A549 (cell line): ENCODE data around the gene SDC3. TPM values are rescaled to one million over a fixed set of nuclear protein-coding genes. Genes with fewer than 3 reads are reported as not detected.

Experiments used
- ATAC-seq, 2 experiments: fragments of 200-7000 bp in 1 of 2; fragments of >200 bp in 1 of 2; cut with Nextera tagmentation in 1 of 2; cut with Tn5 transposase in 1 of 2; 3 replicates each; pipeline versions ENCODE4 v1.8.0 to v1.9.1; 2018 to 2020; ENCODE audit warnings: mild to moderate bottlenecking in 1 of 2, moderate library complexity in 1 of 2
- CTCF ChIA-PET: fragments of 300-600 bp; sonication (Branson Sonifier 250); formaldehyde crosslinking; extraction: SDS; loops from one replicate; lab custom pipeline; 2021; ENCODE audit warnings: antibody characterized with exemption, inconsistent platforms; lab: Yijun Ruan, JAX
- POLR2A ChIA-PET: fragments of 350-600 bp; formaldehyde crosslinking; extraction: SDS; loops from one replicate; lab custom pipeline; 2021; ENCODE audit warnings: antibody characterized with exemption, inconsistent platforms; lab: Yijun Ruan, JAX
- DNase-seq, 2 experiments: peaks; one replicate each; pipeline versions ENCODE4 v3.0.0 to v3.0.0-alpha.2; 2011 to 2016; ENCODE audit warnings: low read depth in 1 of 2, low spot score in 1 of 2
- FAIRE-seq: peaks from 2 replicates; lab custom pipeline; 2011; peaks lifted over from hg19 to GRCh38; lab: Jason Lieb, UNC
- H3K27ac ChIP-seq, 2 experiments: fragments of >200 bp; sonication (Bioruptor Twin); formaldehyde crosslinking; 3 replicates each; pipeline ENCODE4 v1.5.1; 2016 to 2017
- H3K4me1 ChIP-seq: fragments of >200 bp; sonication (Bioruptor Twin); formaldehyde crosslinking; 3 replicates; pipeline ENCODE4 v1.6.1; 2016
- H3K4me2 ChIP-seq: fragments of >200 bp; sonication (Bioruptor Twin); formaldehyde crosslinking; 3 replicates; pipeline ENCODE4 v1.6.1; 2016
- H3K4me3 ChIP-seq: fragments of >200 bp; sonication (Bioruptor Twin); formaldehyde crosslinking; 3 replicates; pipeline ENCODE4 v1.5.1; 2016
- H3K9me3 ChIP-seq: fragments of >200 bp; sonication (Bioruptor Twin); formaldehyde crosslinking; 3 replicates; pipeline ENCODE4 v1.6.1; 2016
- CHD4 ChIP-seq: fragments of 200-600 bp; sonication (generic); IDR thresholded peaks from 2 replicates; pipeline ENCODE4 v1.6.1; 2016; ENCODE audit warnings: antibody characterized with exemption, mild to moderate bottlenecking, borderline replicate concordance
- CTCF ChIP-seq: fragments of >200 bp; sonication (Bioruptor Twin); formaldehyde crosslinking; IDR thresholded peaks from 3 replicates; pipeline ENCODE4 v1.5.1; 2016
- EP300 ChIP-seq, 2 experiments: fragments of >200 bp; sonication (Bioruptor Twin); formaldehyde crosslinking; IDR thresholded peaks; 2 replicates in 1 of 2; 3 replicates in 1 of 2; pipeline ENCODE4 v1.6.1; 2016 to 2017
- FOSL2 ChIP-seq, 2 experiments: fragments of 450-650 bp in 1 of 2; fragments of >200 bp in 1 of 2; sonication (Bioruptor Twin) in 1 of 2; formaldehyde crosslinking; IDR thresholded peaks; 2 replicates each; pipeline versions ENCODE4 v1.5.0 to v1.6.1; 2016 to 2020; ENCODE audit warnings: mild to moderate bottlenecking in 1 of 2, moderate library complexity in 1 of 2
- HMGXB4 ChIP-seq: fragments of 250-450 bp; sonication (Bioruptor Pico); IDR thresholded peaks from 2 replicates; pipeline ENCODE4 v1.5.0; 2021; ENCODE audit warnings: mild to moderate bottlenecking, moderate library complexity, borderline replicate concordance
- HOXA7 ChIP-seq: fragments of 250-450 bp; sonication (Bioruptor Pico); IDR thresholded peaks from 2 replicates; pipeline ENCODE4 v1.5.0; 2020; ENCODE audit warnings: mild to moderate bottlenecking, moderate library complexity
- HOXB13 ChIP-seq: fragments of 250-450 bp; sonication (Bioruptor Pico); IDR thresholded peaks from 2 replicates; pipeline ENCODE4 v1.5.0; 2020; ENCODE audit warnings: low read depth, mild to moderate bottlenecking, moderate library complexity
- JUN ChIP-seq, 2 experiments: fragments of >200 bp; sonication (Bioruptor Twin); formaldehyde crosslinking; IDR thresholded peaks; 2 replicates in 1 of 2; 3 replicates in 1 of 2; pipeline ENCODE4 v1.6.1; 2016 to 2017
- MAZ ChIP-seq: fragments of 150-350 bp; IDR thresholded peaks from 2 replicates; pipeline ENCODE4 v1.6.1; 2014; ENCODE audit warnings: antibody characterized with exemption, low read depth, low read length, borderline replicate concordance
- MYC ChIP-seq: IDR thresholded peaks from 2 replicates; pipeline ENCODE4 v1.6.1; 2012; ENCODE audit warnings: mild to moderate bottlenecking, inconsistent platforms, low read length, improper control_type of control experiment, borderline replicate concordance
- NFE2L2 ChIP-seq: fragments of 150-350 bp; conservative IDR thresholded peaks from 2 replicates; pipeline ENCODE4 v1.6.1; 2014; ENCODE audit warnings: low read length
- NPAS2 ChIP-seq: fragments of 250-450 bp; sonication (Bioruptor Pico); IDR thresholded peaks from 2 replicates; pipeline ENCODE4 v1.8.0; 2022; ENCODE audit warnings: mild to moderate bottlenecking, moderate library complexity, borderline replicate concordance
- POLR2A ChIP-seq: IDR thresholded peaks from 2 replicates; pipeline ENCODE4 v1.6.1; 2012; ENCODE audit warnings: mild to moderate bottlenecking, low read length
- POLR2AphosphoS2 ChIP-seq: conservative IDR thresholded peaks from 2 replicates; pipeline ENCODE4 v1.6.1; 2012; ENCODE audit warnings: low read length, improper control_type of control experiment, inconsistent platforms
- RAD21 ChIP-seq, 2 experiments: fragments of >200 bp in 1 of 2; sonication (Bioruptor Twin) in 1 of 2; formaldehyde crosslinking in 1 of 2; IDR thresholded peaks in 1 of 2; conservative IDR thresholded peaks in 1 of 2; 2 replicates in 1 of 2; 3 replicates in 1 of 2; pipeline ENCODE4 v1.6.1; 2012 to 2018; ENCODE audit warnings: inconsistent platforms in 1 of 2
- RARB ChIP-seq: fragments of 250-450 bp; sonication (Bioruptor Pico); IDR thresholded peaks from 2 replicates; pipeline ENCODE4 v1.8.0; 2021; ENCODE audit warnings: mild to moderate bottlenecking, moderate library complexity
- RCOR1 ChIP-seq: fragments of 150-350 bp; IDR thresholded peaks from 2 replicates; pipeline ENCODE4 v1.6.1; 2014; ENCODE audit warnings: antibody characterized with exemption, low read length, low read depth
- ZSCAN20 ChIP-seq: fragments of 250-450 bp; sonication (Bioruptor Pico); IDR thresholded peaks from 2 replicates; pipeline ENCODE4 v1.8.0; 2022; ENCODE audit warnings: mild to moderate bottlenecking, moderate library complexity
- WGBS: methylation state at CpG from one replicate; pipeline ENCODE4 v1.1.6; 2017; ENCODE audit errors: missing lambda C conversion rate; 5-methylcytosine and 5-hydroxymethylcytosine counted together
- polyA minus RNA-seq: library from RNA; depleted of rRNA, polyadenylated mRNA; stranded (reverse); fragments of >200 nt; gene quantifications from 2 replicates; pipeline ENCODE4 v1.2.3, GENCODE V29; 2011; rRNA and poly(A)+ RNA removed
- polyA plus RNA-seq, 4 experiments: library from polyadenylated mRNA; depleted of rRNA in 3 of 4; stranded (reverse); fragments of >200 nt; fragmentation: RNase III in 1 of 4; extraction: RNeasy Plus Mini Kit Qiagen cat#74134 plus additional on column Dnase treatment in 1 of 4; gene quantifications; 2 replicates in 3 of 4; 3 replicates in 1 of 4; pipeline ENCODE4 v1.2.3, GENCODE V29; 2011 to 2017

The SDC3 gene
- polyA plus RNA-seq (2011; rRNA removed): 2.0 and 4.1 TPM in 2 replicates
- 1.9 and 3.6 TPM in 2 replicates for polyA plus RNA-seq (2012; cell fraction: cytosol; rRNA removed)
- polyA plus RNA-seq (2012; cell fraction: nucleus; rRNA removed): 4.6 and 7.6 TPM in 2 replicates
- 8.4 to 10.0 TPM (median 8.9 TPM) in 3 replicates for polyA plus RNA-seq (2017; fragmentation: RNase III; extraction: RNeasy Plus Mini Kit Qiagen cat#74134 plus additional on column Dnase treatment)
- polyA minus RNA-seq: 4.4 and 4.6 TPM in 2 replicates

- Histone ChIP-seq H3K4me3 (peak within 1 kb of the TSS; percentile 57), H3K4me1 (peaks cover 16% of the 10 kb centered on the region), H3K9me3 (no peaks in the 10 kb centered on the region), H3K4me2 (peak within 1 kb of the TSS; percentile 97), H3K27ac (peak within 1 kb of the TSS; percentile 72 to 94)
- ChIA-PET CTCF (interaction anchor here (1.6 to 8.6 kb wide), 4 partner anchors 14 to 189 kb away, joined by 4 to 743 read pairs (median 39); no protein-coding TSS in a partner anchor), POLR2A (interaction anchor here (0.6 kb wide), 1 partner anchor 107 kb away, joined by 7 read pairs; no protein-coding TSS in a partner anchor)
- no peak for TF ChIP-seq MYC
- 0 out of 2 replicates have a peak, but pooled peaks have one; percentile 12 for TF ChIP-seq POLR2A
- WGBS: 0% methylated on average over 8 of the region's 68 CpGs
- DNase-seq (no peak), FAIRE-seq (no peak), ATAC-seq (peak; percentile 34 to 43; a peak in 4 of 6 replicates)
These were observed at the start of gene SDC3 for GRCh38 chr1:30908696-30909364. TSS of gene SDC3 (minus strand) at chr1:30908758. CDS start at chr1:30908586, 172 bp downstream.

- TF ChIP-seq EP300 (IDR thresholded peaks at IDR 0.05) (no peak), HOXB13 (CRISPR knock-in tag) (no peak), RARB (CRISPR knock-in tag) (no peak), RAD21 (conservative IDR thresholded peaks at IDR 0.05 in 1 of 2, IDR thresholded peaks at IDR 0.05 in 1 of 2) (no peak), HOXA7 (CRISPR knock-in tag) (no peak), NPAS2 (CRISPR knock-in tag) (no peak), FOSL2 (IDR thresholded peaks at IDR 0.05) (no peak), FOSL2 (CRISPR knock-in tag; IDR thresholded peaks at IDR 0.05) (no peak), CTCF (no peak), ZSCAN20 (no peak), RCOR1 (no peak), HMGXB4 (CRISPR knock-in tag) (no peak), POLR2AphosphoS2 (no peak), CHD4 (no peak), MAZ (no peak), NFE2L2 (no peak), JUN (IDR thresholded peaks at IDR 0.05) (no peak)
- H3K4me2 ChIP-seq: no peak overlapping the region
- no peak for FAIRE-seq
- H3K4me1 ChIP-seq: peaks cover 20% of the 10 kb centered on the region; the same call in 2 of the 3 replicates
- CTCF ChIA-PET: interaction anchor here (1.5 to 1.6 kb wide), 2 partner anchors 11 to 29 kb away, joined by 3 to 4 read pairs; no protein-coding TSS in a partner anchor
- ATAC-seq: no peak
- no peaks in the 10 kb centered on the region for H3K9me3 ChIP-seq
- H3K27ac ChIP-seq: no peak overlapping the region
- 89% methylated on average over 4 of the region's 4 CpGs for WGBS
- POLR2A ChIA-PET: no interaction called here
- no peak for DNase-seq
- no peak overlapping the region for H3K4me3 ChIP-seq
These were observed 49.1 kb upstream of the SDC3 start for GRCh38 chr1:30957560-30958222.
